Mesenchymal stem cell (in vitro differentiated cells and primary cell): ENCODE measurements around the gene NACAD.

Experiments used
- DNase-seq: peaks from one replicate; pipeline ENCODE4 v3.0.0-alpha.2; 2013
- H2AFZ ChIP-seq: one replicate; pipeline ENCODE4 v1.6.1; 2013; ENCODE audit warnings: low read depth, mild to moderate bottlenecking, control low read depth, inconsistent platforms, low read length, moderate library complexity
- H2AK5ac ChIP-seq: 2 replicates; pipeline ENCODE4 v1.6.1; 2013; ENCODE audit warnings: low read length, moderate library complexity, mild to moderate bottlenecking, inconsistent platforms; ENCODE audit not compliant: severe bottlenecking
- H2BK120ac ChIP-seq: one replicate; pipeline ENCODE4 v1.6.1; 2013; ENCODE audit warnings: low read depth, mild to moderate bottlenecking, inconsistent platforms, low read length, moderate library complexity
- H2BK12ac ChIP-seq, 2 experiments: one replicate each; pipeline ENCODE4 v1.6.1; 2013; ENCODE audit warnings: inconsistent platforms in 2 of 2, low read length in 2 of 2, mild to moderate bottlenecking in 2 of 2, moderate library complexity in 2 of 2, control low read depth in 1 of 2
- H2BK15ac ChIP-seq: one replicate; pipeline ENCODE4 v1.6.1; 2013; ENCODE audit warnings: mild to moderate bottlenecking, low read depth, inconsistent platforms; ENCODE audit not compliant: poor library complexity, severe bottlenecking
- H2BK5ac ChIP-seq: 2 replicates; pipeline ENCODE4 v1.6.1; 2013; ENCODE audit warnings: low read depth, mild to moderate bottlenecking, low read length, control low read depth, inconsistent platforms; ENCODE audit not compliant: poor library complexity, severe bottlenecking
- H3K14ac ChIP-seq, 2 experiments: one replicate each; pipeline ENCODE4 v1.6.1; 2013; ENCODE audit warnings: inconsistent platforms in 2 of 2, low read length in 2 of 2, control low read depth in 1 of 2, mild to moderate bottlenecking in 1 of 2, moderate library complexity in 1 of 2
- H3K18ac ChIP-seq, 2 experiments: one replicate each; pipeline ENCODE4 v1.6.1; 2013; ENCODE audit warnings: inconsistent platforms in 2 of 2, low read length in 2 of 2, control low read depth in 1 of 2, low read depth in 1 of 2, mild to moderate bottlenecking in 1 of 2
- H3K23ac ChIP-seq, 2 experiments: one replicate each; pipeline ENCODE4 v1.6.1; 2013; ENCODE audit warnings: inconsistent platforms in 2 of 2, low read length in 2 of 2, mild to moderate bottlenecking in 2 of 2, moderate library complexity in 2 of 2, control low read depth in 1 of 2
- H3K27ac ChIP-seq: 2 replicates; pipeline ENCODE4 v1.5.1; 2013; ENCODE audit warnings: mild to moderate bottlenecking, moderate library complexity, low read length, control low read depth, inconsistent platforms; ENCODE audit not compliant: poor library complexity, severe bottlenecking
- H3K27me3 ChIP-seq, 2 experiments: 2 replicates each; pipeline versions ENCODE4 v1.6.1 to v1.7.0; 2013; ENCODE audit warnings: low read length in 2 of 2, mild to moderate bottlenecking in 2 of 2, moderate library complexity in 2 of 2, control low read depth in 1 of 2, inconsistent platforms in 1 of 2; ENCODE audit not compliant: control insufficient read depth in 1 of 2, insufficient read depth in 1 of 2
- H3K36me3 ChIP-seq, 2 experiments: 2 replicates each; pipeline versions ENCODE4 v1.6.1 to v1.7.0; 2013; ENCODE audit warnings: low read length in 2 of 2, control low read depth in 1 of 2, inconsistent platforms in 1 of 2, low read depth in 1 of 2, mild to moderate bottlenecking in 1 of 2; ENCODE audit not compliant: insufficient read depth in 2 of 2, control insufficient read depth in 1 of 2
- H3K4ac ChIP-seq, 2 experiments: one replicate each; pipeline ENCODE4 v1.6.1; 2013; ENCODE audit warnings: inconsistent platforms in 2 of 2, low read length in 2 of 2, mild to moderate bottlenecking in 2 of 2, moderate library complexity in 2 of 2, control low read depth in 1 of 2, low read depth in 1 of 2
- H3K4me1 ChIP-seq: 2 replicates; pipeline ENCODE4 v1.6.1; 2013; ENCODE audit warnings: low read depth, low read length, control low read depth; ENCODE audit not compliant: control insufficient read depth, insufficient read depth
- H3K4me2 ChIP-seq: 2 replicates; pipeline ENCODE4 v1.6.1; 2013; ENCODE audit warnings: low read length, mild to moderate bottlenecking, inconsistent platforms; ENCODE audit not compliant: poor library complexity, severe bottlenecking
- H3K4me3 ChIP-seq, 2 experiments: 2 replicates each; pipeline versions ENCODE4 v1.5.1 to v1.7.0; 2013; ENCODE audit warnings: low read length in 2 of 2, mild to moderate bottlenecking in 2 of 2, control low read depth in 1 of 2, low read depth in 1 of 2; ENCODE audit not compliant: insufficient read depth in 1 of 2
- H3K79me1 ChIP-seq: replicated peaks from 2 replicates; pipeline ENCODE4 v1.6.1; 2013; ENCODE audit warnings: mild to moderate bottlenecking, control low read depth, low read length, inconsistent platforms; ENCODE audit not compliant: poor library complexity, severe bottlenecking
- H3K9ac ChIP-seq: 2 replicates; pipeline ENCODE4 v1.7.0; 2013; ENCODE audit warnings: mild to moderate bottlenecking, low read length, moderate library complexity
- H3K9me3 ChIP-seq: 2 replicates; pipeline ENCODE4 v1.7.0; 2013; ENCODE audit warnings: mild to moderate bottlenecking, low read length; ENCODE audit not compliant: control insufficient read depth
- H4K8ac ChIP-seq: one replicate; pipeline ENCODE4 v1.6.1; 2013; ENCODE audit warnings: inconsistent platforms, mild to moderate bottlenecking, low read length, moderate library complexity
- H4K91ac ChIP-seq: one replicate; pipeline ENCODE4 v1.6.1; 2013; ENCODE audit warnings: mild to moderate bottlenecking, low read length, inconsistent platforms
- WGBS: methylation state at CpG from one replicate; pipeline ENCODE4 v1.1.7; 2013; ENCODE audit warnings: mixed read lengths; 5-methylcytosine and 5-hydroxymethylcytosine counted together

Gene NACAD

GRCh38 chr7:45085619-45086200 is 3.1 kb downstream of the NACAD start:
- Histone ChIP-seq H2AK5ac (no peak overlapping the region), H3K79me1 (peaks cover 8% of the 10 kb centered on the region), H4K8ac (no peak overlapping the region), H2BK15ac (no peak overlapping the region), H3K27ac (no peak overlapping the region), H3K4me3 (no peak overlapping the region), H2BK12ac (no peak overlapping the region), H3K23ac (no peak overlapping the region), H3K9ac (no peak overlapping the region), H3K9me3 (no peaks in the 10 kb centered on the region), H3K4me1 (peaks cover 27% of the 10 kb centered on the region), H3K18ac (no peak overlapping the region), H2AFZ (no peak overlapping the region), H2BK120ac (no peak overlapping the region), H3K36me3 (peaks cover 0 to 38% of the 10 kb centered on the region in 2 experiments), H3K4me2 (no peak overlapping the region), H4K91ac (no peak overlapping the region), H3K14ac (no peak overlapping the region), H2BK5ac (no peak overlapping the region), H3K4ac (no peak overlapping the region), H3K27me3 (peaks cover 0 to 10% of the 10 kb centered on the region in 2 experiments)
- DNase-seq = no peak
- WGBS = 93% methylated on average over 23 of the region's 23 CpGs

DNA sequence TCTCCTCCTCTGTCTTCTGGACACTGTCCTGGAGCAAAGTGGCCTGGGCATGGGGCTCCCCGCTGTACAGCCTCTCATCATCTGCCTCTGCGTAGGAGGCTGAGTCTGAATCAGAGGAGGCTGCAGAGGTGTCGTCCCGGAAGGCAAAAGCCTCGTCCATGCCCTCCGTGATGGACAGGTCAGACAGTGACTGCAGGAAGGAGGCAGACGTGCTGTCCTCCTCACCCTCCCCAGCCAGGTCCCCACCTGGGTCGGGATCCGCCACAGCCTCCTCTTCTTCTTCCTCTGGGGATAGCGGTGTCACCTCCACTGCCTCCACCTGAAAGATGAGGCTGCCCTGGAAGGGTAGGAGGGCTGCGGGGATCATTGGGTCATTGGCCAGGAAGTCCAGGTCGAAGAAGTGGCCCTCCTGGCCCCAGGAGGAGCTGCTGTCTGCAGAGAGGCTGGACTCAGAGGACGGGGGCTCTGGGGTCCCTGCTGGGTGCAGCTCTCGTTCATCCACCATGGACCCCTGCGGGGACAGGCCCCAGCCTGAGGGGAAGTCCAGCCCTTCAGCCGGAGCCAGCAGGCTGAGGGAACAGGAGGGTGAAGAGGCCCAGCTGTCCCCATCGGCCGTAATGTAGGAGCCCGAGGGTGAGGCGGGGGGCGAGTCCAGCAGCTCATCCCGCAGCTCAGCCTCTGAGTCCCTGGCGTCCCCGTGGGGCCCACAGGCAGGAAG is 3.7 kb downstream of the NACAD start:
- Histone ChIP-seq H3K4me3 (no peak overlapping the region), H3K27me3 (peaks cover 0 to 10% of the 10 kb centered on the region in 2 experiments), H3K14ac (no peak overlapping the region), H2BK15ac (no peak overlapping the region), H3K23ac (no peak overlapping the region), H4K8ac (no peak overlapping the region), H3K18ac (no peak overlapping the region), H3K36me3 (peaks cover 0 to 43% of the 10 kb centered on the region in 2 experiments), H3K9me3 (no peaks in the 10 kb centered on the region), H3K4ac (no peak overlapping the region), H4K91ac (no peak overlapping the region), H2BK5ac (no peak overlapping the region), H3K9ac (no peak overlapping the region), H3K4me1 (peaks cover 27% of the 10 kb centered on the region), H3K4me2 (no peak overlapping the region), H2AK5ac (no peak overlapping the region), H2BK120ac (no peak overlapping the region), H3K27ac (no peak overlapping the region), H2AFZ (no peak overlapping the region), H2BK12ac (no peak overlapping the region), H3K79me1 (peaks cover 8% of the 10 kb centered on the region)
- no peak for DNase-seq
- 85% methylated on average over 24 of the region's 24 CpGs for WGBS

GRCh38 chr7:45084336-45084735 is 4.4 kb downstream of the NACAD start:
- H3K36me3 ChIP-seq = peaks cover 0 to 47% of the 10 kb centered on the region in 2 experiments
- no peak overlapping the region for H3K27ac ChIP-seq
- H3K27me3 ChIP-seq = peaks cover 0 to 3% of the 10 kb centered on the region in 2 experiments
- no peak overlapping the region for H3K14ac ChIP-seq
- H3K4ac ChIP-seq = no peak overlapping the region
- H2AK5ac ChIP-seq = no peak overlapping the region
- no peak overlapping the region for H2BK12ac ChIP-seq
- H2BK15ac ChIP-seq = no peak overlapping the region
- no peak for DNase-seq
- H2BK120ac ChIP-seq = no peak overlapping the region
- H3K23ac ChIP-seq = no peak overlapping the region
- no peak overlapping the region for H4K8ac ChIP-seq
- no peak overlapping the region for H3K4me3 ChIP-seq
- WGBS = 95% methylated on average over 5 of the region's 5 CpGs
- no peak overlapping the region for H4K91ac ChIP-seq
- H3K9me3 ChIP-seq = no peaks in the 10 kb centered on the region
- peaks cover 8% of the 10 kb centered on the region for H3K79me1 ChIP-seq
- no peak overlapping the region for H2AFZ ChIP-seq
- H2BK5ac ChIP-seq = no peak overlapping the region
- peaks cover 26% of the 10 kb centered on the region for H3K4me1 ChIP-seq
- no peak overlapping the region for H3K4me2 ChIP-seq
- H3K9ac ChIP-seq = no peak overlapping the region
- H3K18ac ChIP-seq = no peak overlapping the region

DNA sequence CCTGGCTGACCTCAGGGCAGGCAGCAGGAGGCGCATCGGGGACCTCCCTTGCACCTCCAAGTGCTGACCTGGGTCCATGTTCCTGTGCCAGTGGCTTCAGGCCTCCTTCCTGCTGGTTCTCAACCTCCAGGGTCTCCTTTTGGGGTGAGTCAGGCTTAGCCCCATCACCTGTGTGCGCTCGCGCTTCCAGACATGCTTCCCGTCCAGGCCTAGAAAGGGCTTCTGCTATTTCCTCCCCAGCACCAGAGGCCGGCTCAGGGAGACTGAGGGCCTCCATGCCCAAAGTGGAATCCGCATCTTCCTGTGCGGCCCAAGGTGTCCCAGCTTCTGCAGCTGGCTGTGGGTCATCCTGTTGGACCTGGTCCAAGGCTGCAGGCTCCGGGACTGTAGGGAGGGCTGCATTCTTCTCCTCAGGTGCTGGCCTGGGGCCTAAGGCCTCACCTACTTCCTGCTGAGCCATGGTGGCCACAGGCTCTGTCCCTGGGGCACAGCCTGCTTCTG is 5.9 kb downstream of the NACAD start:
- Histone ChIP-seq H3K14ac (no peak overlapping the region), H3K18ac (no peak overlapping the region), H4K8ac (no peak overlapping the region), H2AK5ac (no peak overlapping the region), H3K27me3 (no peaks in the 10 kb centered on the region), H3K23ac (no peak overlapping the region), H3K9ac (no peak overlapping the region), H2BK120ac (no peak overlapping the region), H3K27ac (no peak overlapping the region), H3K79me1 (peaks cover 2% of the 10 kb centered on the region), H4K91ac (no peak overlapping the region), H3K4me3 (no peak overlapping the region), H3K4me1 (peaks cover 12% of the 10 kb centered on the region), H3K4me2 (no peak overlapping the region), H2AFZ (no peak overlapping the region), H3K36me3 (peaks cover 6 to 54% of the 10 kb centered on the region in 2 experiments), H3K9me3 (no peaks in the 10 kb centered on the region), H2BK12ac (no peak overlapping the region), H3K4ac (no peak overlapping the region), H2BK5ac (no peak overlapping the region), H2BK15ac (no peak overlapping the region)
- no peak for DNase-seq
- 89% methylated on average over 10 of the region's 10 CpGs for WGBS
